ENCODE measurements around the gene ATP8A2. TPM values are rescaled to one million over a fixed set of nuclear protein-coding genes. Genes with fewer than 3 reads are reported as not detected.

The ATP8A2 gene
- total RNA-seq, 2 donors from 2014 or later: 0.41 to 1.6 TPM

DNA sequence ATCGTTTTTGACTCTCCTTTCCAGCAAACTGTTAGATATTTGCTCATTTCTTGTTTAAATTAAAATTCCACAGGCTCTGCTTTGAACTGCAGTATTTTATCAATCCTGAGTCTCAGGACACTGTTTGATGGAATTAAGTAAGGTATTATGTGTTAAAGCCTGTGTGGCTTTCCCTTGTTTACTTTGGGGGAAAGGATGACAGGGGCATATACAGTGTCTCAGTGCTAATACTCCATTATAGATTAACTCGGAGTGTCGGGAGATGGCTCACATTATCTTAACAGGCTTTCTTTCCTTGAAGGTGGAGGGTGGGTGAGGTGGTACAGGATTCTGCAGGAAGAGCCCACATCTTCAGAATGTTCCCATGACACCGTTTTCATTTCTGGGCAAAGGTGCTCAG lies 595.4 kb downstream of the ATP8A2 start:
- H3K27me3 ChIP-seq (replicated peaks; ENCODE audit: insufficient read depth): no peaks in the 10 kb centered on the region
- no peaks in the 10 kb centered on the region for H3K9me3 ChIP-seq
- ATAC-seq (ENCODE audit: insufficient number of reproducible peaks, low FRiP score, low read depth) (no peak), DNase-seq (ENCODE audit: low spot score) (no peak)
- H3K4me1 ChIP-seq (ENCODE audit: control insufficient read depth in 1 of 2, low read depth in 2 of 2): no peaks in the 10 kb centered on the region
- H3K4me3 ChIP-seq: no peak overlapping the region
- no peaks in the 10 kb centered on the region for H3K36me3 ChIP-seq
- H3K27ac ChIP-seq: no peak overlapping the region
- TF ChIP-seq, protein P1, sequence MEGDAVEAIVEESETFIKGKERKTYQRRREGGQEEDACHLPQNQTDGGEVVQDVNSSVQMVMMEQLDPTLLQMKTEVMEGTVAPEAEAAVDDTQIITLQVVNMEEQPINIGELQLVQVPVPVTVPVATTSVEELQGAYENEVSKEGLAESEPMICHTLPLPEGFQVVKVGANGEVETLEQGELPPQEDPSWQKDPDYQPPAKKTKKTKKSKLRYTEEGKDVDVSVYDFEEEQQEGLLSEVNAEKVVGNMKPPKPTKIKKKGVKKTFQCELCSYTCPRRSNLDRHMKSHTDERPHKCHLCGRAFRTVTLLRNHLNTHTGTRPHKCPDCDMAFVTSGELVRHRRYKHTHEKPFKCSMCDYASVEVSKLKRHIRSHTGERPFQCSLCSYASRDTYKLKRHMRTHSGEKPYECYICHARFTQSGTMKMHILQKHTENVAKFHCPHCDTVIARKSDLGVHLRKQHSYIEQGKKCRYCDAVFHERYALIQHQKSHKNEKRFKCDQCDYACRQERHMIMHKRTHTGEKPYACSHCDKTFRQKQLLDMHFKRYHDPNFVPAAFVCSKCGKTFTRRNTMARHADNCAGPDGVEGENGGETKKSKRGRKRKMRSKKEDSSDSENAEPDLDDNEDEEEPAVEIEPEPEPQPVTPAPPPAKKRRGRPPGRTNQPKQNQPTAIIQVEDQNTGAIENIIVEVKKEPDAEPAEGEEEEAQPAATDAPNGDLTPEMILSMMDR (IDR thresholded peaks at IDR 0.05): no peak

DNA sequence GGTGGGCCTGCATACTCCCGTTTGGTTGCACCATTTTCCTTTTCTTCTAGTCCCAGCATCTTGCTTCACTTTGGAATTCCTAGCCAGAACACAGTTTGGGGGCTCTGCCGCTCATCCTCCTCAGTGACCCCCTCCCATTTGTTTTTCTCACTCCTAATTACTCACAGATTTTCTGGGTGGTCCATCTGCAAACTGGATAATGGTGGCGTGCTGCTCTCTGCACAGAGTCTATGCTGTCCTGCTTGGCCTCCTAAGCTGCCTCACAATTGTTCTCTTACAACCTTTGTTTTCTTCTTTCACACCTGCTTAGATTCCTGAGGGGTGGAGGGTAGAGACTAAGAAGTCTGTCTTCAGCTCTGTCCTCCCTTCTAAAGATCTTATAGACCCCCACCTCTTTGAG lies 599.3 kb downstream of the ATP8A2 start:
- DNase-seq (ENCODE audit: low spot score): no peak

DNA sequence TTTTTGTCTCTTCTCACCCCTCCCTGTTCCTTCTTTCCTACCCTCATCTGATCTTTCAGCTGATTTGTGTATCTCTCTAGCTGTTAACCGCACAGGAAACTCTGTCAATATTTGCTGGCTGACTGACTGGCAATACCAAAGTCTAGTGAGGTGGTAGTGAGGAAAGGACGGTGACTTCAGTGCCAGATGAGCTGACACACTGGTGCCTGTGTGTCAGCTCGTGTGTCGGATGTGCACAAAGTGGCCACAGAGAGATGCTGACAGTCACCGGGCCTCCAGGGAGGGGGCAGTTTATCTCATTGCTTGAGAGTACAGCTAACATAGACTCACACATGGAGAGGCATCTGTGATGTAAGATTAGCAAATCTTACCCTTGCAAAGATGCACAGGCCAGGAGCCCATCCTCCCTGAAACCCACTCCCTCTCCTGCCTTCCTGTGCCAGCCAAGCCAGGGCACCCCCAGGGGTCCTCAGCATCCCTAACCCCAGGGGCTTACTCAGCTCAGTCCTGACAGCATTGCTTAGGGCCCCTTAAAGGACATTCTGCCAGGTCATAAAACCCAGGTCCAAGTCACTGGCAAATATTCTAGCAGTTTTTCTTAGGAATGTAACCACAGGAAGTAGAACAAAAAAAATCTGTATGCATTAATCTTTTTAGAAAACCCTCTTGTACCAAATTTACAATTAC lies 599.8 kb downstream of the ATP8A2 start:
- no peaks in the 10 kb centered on the region for H3K9me3 ChIP-seq
- H3K4me3 ChIP-seq: no peak overlapping the region
- no peaks in the 10 kb centered on the region for H3K4me1 ChIP-seq (ENCODE audit: control insufficient read depth in 1 of 2, low read depth in 2 of 2)
- DNase-seq (ENCODE audit: low spot score) (no peak), ATAC-seq (ENCODE audit: insufficient number of reproducible peaks, low FRiP score, low read depth) (no peak)
- no peaks in the 10 kb centered on the region for H3K27me3 ChIP-seq (replicated peaks; ENCODE audit: insufficient read depth)
- H3K36me3 ChIP-seq: no peaks in the 10 kb centered on the region
- H3K27ac ChIP-seq: no peak overlapping the region
- TF ChIP-seq, protein P1 (IDR thresholded peaks at IDR 0.05): no peak

More for the DNA sequence above, 599.3 kb downstream of the ATP8A2 start:
- no peak overlapping the region for H3K4me3 ChIP-seq
- TF ChIP-seq, protein P1 (IDR thresholded peaks at IDR 0.05): no peak
- no peaks in the 10 kb centered on the region for H3K36me3 ChIP-seq
- no peaks in the 10 kb centered on the region for H3K9me3 ChIP-seq
- no peaks in the 10 kb centered on the region for H3K27me3 ChIP-seq (replicated peaks; ENCODE audit: insufficient read depth)
- no peak overlapping the region for H3K27ac ChIP-seq
- no peak for ATAC-seq (ENCODE audit: insufficient number of reproducible peaks, low FRiP score, low read depth)
- H3K4me1 ChIP-seq (ENCODE audit: control insufficient read depth in 1 of 2, low read depth in 2 of 2): no peaks in the 10 kb centered on the region

DNA sequence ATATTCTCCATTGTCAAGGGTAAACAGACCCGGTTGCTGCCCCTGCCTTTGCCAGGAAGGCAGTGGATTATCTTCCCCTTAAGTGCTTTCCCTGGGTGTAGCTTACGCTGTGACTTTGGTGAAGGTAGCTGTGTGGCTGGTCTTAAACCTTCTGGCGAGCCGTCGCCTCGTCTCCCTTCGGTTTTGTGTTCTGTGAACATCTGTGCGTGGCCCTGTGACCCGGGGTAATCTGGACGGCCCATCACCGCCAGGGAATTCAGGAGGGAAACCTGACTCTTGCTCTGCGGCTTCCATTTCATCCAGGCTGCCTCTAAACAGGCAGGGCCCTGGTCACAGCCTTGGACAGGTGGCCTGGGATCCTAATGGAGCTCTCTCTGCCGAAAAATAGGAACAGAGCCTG lies 601.3 kb downstream of the ATP8A2 start:
- no peak overlapping the region for H3K27ac ChIP-seq
- H3K36me3 ChIP-seq: no peaks in the 10 kb centered on the region
- no peaks in the 10 kb centered on the region for H3K4me1 ChIP-seq (ENCODE audit: control insufficient read depth in 1 of 2, low read depth in 2 of 2)
- no peaks in the 10 kb centered on the region for H3K27me3 ChIP-seq (replicated peaks; ENCODE audit: insufficient read depth)
- H3K9me3 ChIP-seq: no peaks in the 10 kb centered on the region
- H3K4me3 ChIP-seq: no peak overlapping the region
- ATAC-seq (ENCODE audit: insufficient number of reproducible peaks, low FRiP score, low read depth) (no peak), DNase-seq (ENCODE audit: low spot score) (no peak)
- TF ChIP-seq, protein P1 (IDR thresholded peaks at IDR 0.05): no peak

DNA sequence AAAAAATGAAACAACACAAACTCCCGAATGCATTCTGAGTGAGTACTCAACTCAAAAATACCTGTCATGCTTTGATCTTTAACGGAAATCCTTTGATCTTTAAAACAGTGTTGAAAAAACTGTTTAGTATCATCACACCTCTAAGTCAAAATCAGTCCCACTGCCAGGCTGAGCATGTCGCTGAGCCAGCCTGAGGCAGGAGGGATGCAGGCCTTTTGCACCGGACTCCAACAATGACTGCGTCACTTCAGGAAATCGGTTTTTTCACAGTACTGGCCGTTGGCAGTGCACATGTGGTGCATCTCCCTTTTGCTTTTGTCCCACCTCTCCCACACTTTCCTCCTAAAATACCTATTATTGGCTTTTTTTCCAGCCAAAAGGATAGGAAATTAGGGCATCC lies 601.8 kb downstream of the ATP8A2 start:
- no peak for ATAC-seq (ENCODE audit: insufficient number of reproducible peaks, low FRiP score, low read depth)
- Histone ChIP-seq H3K9me3 (no peaks in the 10 kb centered on the region), H3K27ac (no peak overlapping the region), H3K36me3 (no peaks in the 10 kb centered on the region), H3K4me1 (ENCODE audit: control insufficient read depth in 1 of 2, low read depth in 2 of 2) (no peaks in the 10 kb centered on the region), H3K4me3 (no peak overlapping the region), H3K27me3 (replicated peaks; ENCODE audit: insufficient read depth) (no peaks in the 10 kb centered on the region)
- DNase-seq (ENCODE audit: low spot score): no peak
- TF ChIP-seq, protein P1 (IDR thresholded peaks at IDR 0.05): no peak
